Skin of body (tissue), 3 donors: ENCODE data around the gene ZSCAN10. TPM values are rescaled to one million over a fixed set of nuclear protein-coding genes. Genes with fewer than 3 reads are reported as not detected.
A peak's percentile ranks its signal among the peaks of the same experiment; 100 is the strongest.

Experiments
- DNase-seq: peaks from one replicate; lab custom pipeline; 2025; lab: John Stamatoyannopoulos, UW
- small RNA-seq: library from RNA; depleted of rRNA; stranded (forward); fragments of <200 nt; gene quantifications from one replicate; pipeline ENCODE3, GENCODE V24; 2014; ENCODE audit warnings: low replicate concordance
- total RNA-seq: library from RNA; depleted of rRNA; stranded (reverse); fragments of >200 nt; gene quantifications from one replicate; pipeline ENCODE4 v1.2.3, GENCODE V29; 2014

ZSCAN10 gene
- total RNA-seq, 1 donor from 2014 or later, result not detected

DNA sequence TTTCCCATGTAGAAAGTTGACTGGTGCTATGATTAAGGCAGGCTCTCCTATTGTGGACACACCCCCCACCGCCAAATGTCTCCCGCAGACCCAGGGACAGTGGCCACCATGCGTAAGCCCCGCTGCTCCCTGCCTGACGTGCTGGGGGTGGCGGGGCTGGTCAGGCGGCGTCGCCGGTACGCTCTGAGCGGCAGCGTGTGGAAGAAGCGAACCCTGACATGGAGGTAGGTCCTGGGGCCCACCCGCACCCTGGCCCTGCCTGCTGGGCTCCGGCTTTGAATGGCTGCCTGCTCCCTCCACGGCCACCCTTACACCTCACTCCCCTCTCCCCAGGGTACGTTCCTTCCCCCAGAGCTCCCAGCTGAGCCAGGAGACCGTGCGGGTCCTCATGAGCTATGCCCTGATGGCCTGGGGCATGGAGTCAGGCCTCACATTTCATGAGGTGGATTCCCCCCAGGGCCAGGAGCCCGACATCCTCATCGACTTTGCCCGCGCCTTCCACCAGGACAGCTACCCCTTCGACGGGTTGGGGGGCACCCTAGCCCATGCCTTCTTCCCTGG, 49.1 kb downstream of the ZSCAN10 start:
- DNase-seq, result no peak

DNA sequence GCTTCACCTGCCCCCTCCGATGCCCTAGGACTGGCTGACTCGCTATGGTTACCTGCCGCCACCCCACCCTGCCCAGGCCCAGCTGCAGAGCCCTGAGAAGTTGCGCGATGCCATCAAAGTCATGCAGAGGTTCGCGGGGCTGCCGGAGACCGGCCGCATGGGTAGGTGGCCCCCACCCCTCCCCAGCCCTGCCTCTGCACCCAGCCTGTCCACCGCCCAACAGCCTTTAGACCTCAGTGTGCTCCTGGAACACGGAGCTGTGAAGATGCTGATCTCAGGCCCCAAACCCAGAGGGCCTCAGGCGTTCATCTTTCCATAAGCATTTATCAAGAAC, 51.7 kb downstream of the ZSCAN10 start:
- DNase-seq, result no peak

DNA sequence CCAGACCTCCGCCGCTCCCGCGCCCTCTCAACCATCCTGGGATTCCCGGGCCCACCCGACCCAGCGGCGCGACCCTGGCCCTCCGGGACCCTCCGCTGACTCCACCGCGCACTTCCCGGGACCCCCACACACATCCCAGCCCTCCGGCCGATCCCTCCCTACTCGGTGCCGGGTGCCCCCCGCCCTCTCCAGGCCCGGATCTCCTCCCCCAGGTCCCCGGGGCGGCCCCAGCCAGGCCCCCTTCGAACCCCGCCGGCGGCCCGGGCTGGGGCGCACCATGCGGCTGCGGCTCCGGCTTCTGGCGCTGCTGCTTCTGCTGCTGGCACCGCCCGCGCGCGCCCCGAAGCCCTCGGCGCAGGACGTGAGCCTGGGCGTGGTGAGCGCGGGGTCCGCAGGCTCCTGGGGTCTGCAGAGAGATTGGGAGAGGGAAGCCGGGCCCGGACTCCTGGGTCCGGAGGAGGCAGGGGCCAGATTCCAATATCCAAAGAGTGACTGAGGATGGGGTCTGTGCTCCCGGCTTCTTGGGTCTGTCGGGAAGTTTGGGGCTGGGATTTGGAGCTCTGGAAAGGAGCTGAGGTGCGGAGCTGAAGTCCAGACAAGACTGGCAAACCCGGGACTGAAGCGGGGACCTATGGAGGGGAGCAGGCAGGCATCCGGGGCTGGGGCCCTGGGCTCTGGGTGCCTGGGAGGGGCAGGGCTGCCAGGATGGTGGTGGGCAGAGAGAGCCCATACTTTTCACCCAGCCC, 52.3 kb downstream of the ZSCAN10 start:
- DNase-seq, result no peak

DNA sequence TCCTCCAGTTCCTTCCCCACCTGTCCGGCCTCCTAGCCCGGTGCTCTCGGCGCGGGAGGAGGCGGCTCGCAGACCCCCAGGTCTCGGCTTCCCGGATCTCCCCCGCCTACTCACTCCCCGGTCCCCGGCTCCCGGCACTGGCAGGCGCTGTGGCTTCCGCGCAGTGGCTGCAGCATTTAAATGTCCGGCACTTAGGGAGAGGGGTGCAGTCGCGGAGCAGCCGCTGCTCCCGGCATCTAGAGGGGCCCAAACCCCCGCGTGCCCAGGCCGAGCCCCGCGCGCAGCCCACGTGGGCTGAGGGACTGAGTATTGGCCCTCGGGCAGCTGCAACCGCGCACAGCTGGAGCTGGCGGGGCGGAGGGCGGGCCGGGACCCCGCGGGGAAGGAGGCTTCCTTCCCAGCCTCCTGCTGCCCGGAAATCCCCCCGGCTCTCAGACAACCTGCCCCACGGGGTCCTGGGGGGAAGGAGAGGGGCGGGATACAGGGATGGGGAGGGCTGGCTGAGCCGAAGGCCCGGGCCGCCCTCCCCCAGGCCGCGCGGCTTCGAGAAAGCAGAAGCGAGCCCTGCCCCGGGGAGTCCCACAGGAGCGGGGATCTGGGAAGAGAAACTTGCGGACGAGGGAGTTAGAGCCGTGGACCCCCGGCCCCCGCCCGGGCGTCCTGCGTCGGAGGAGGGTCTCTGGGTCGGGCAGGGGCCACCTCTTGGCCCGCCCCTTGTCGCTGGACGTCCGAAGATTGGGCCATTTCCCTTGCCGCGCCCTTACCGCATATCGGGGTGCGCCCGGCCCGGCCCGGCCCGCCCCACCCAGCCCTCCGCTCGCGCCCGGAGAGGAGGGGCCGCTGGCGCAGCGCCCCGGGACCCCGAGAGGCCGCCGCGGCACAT, 53.1 kb downstream of the ZSCAN10 start, which contains the start of gene MMP25:
Gene MMP25, plus strand, starts transcription at position 804 of the 883 bp plus-strand sequence. CDS start 357 bp downstream, outside the sequence.
- DNase-seq, result no peak

DNA sequence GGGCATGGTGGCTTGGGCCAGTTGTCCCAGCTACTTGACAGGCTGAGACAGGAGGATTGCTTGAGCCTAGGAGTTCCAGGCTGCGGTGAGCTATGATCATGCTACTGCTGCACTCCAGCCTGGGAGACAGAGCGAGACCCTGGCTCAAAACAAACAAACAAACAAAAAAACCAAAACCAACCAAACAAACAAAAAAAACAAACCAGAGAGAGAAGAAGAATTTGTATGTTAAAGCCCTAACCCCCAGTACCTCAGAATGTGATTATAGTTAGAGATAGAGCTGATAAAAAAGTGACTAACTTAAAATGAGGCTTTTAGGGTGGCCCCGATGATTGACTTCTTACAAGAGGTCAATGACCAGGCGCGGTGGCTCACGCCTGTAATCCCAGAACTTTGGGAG, 54.4 kb downstream of the ZSCAN10 start:
- no peak for DNase-seq

DNA sequence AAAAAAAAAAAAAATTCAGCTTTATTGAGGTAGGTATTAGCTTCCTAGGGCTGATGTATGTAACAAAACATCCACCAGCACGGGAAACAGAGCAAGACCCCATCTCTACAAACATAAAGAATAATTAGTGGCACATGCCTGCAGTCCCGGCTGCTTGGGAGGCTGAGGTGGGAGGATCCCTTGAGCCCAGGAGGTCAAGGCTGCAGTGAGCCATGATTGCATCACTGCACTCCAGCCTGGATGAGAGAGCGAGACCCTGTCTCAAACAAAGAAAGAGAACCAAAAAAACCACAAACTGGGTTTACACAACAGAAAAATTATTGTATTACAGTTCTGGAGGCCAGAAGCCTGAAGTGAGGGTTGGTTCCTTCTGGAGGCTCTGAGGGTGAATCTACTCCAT, 56.7 kb downstream of the ZSCAN10 start:
- no peak for DNase-seq

DNA sequence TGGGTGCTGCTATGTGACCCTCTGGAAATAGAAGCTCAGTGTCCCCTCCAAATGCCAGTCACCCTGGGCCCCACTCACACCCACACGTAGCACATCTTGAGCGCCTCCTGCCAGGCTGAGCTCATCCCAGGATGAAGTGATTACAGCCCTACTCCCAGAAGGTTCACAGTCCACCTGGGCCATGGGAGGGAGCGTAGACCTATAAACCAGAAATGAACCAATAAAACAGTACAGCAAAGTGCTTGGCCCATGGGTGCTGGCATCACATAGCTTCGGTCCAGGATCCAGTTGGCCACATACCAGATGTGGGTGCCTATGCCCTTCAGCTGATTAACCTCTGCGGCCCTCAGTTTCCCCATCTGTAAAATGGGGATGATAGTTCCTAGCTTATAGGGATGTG, 60.2 kb downstream of the ZSCAN10 start:
- DNase-seq, result no peak

Small RNA genes lying within 50 kb of the gene (small RNA-seq; reads per million reads assigned to genes)
- gene RNU1-22P, result 0.24 reads per million, percentile 10 among the genes with 10 or more reads in this experiment

Other genes with a start within 250 kb of the ZSCAN10 start
- 4.6 TPM for gene PRSS22, start 241.1 kb downstream of the ZSCAN10 start, total RNA-seq
- 17.4 TPM for gene FLYWCH2, start 216.1 kb downstream of the ZSCAN10 start, total RNA-seq
- gene FLYWCH1, start 187.4 kb downstream of the ZSCAN10 start, total RNA-seq, result 10.9 TPM
- 18.8 TPM for gene KREMEN2, start 135.0 kb downstream of the ZSCAN10 start, total RNA-seq
- gene PAQR4, start 129.9 kb downstream of the ZSCAN10 start, total RNA-seq, result 7.0 TPM
- gene PKMYT1, start 118.8 kb downstream of the ZSCAN10 start, total RNA-seq, result 3.6 TPM
- gene CLDN9, start 86.4 kb downstream of the ZSCAN10 start, total RNA-seq, result 0.39 TPM
- gene CLDN6, start 81.1 kb downstream of the ZSCAN10 start, total RNA-seq, result 0.59 TPM
- gene TNFRSF12A, start 78.9 kb downstream of the ZSCAN10 start, total RNA-seq, result 41.0 TPM
- 15.4 TPM for gene HCFC1R1, start 75.4 kb downstream of the ZSCAN10 start, total RNA-seq
- 13.7 TPM for gene THOC6, start 75.3 kb downstream of the ZSCAN10 start, total RNA-seq
- 10.9 TPM for gene BICDL2, start 62.4 kb downstream of the ZSCAN10 start, total RNA-seq
- gene MMP25, start 52.7 kb downstream of the ZSCAN10 start, total RNA-seq, result 0.99 TPM
- 26.5 TPM for gene IL32, start 33.7 kb downstream of the ZSCAN10 start, total RNA-seq
- gene ZNF205, start 13.3 kb upstream of the ZSCAN10 start, total RNA-seq, result 6.1 TPM
- gene ZNF213, start 35.7 kb upstream of the ZSCAN10 start, total RNA-seq, result 4.0 TPM
- gene OR1F1, start 88.9 kb upstream of the ZSCAN10 start, total RNA-seq, result not detected
- gene ZNF200, start 135.9 kb upstream of the ZSCAN10 start, total RNA-seq, result 5.6 TPM
- 1.8 TPM for gene MEFV, start 157.3 kb upstream of the ZSCAN10 start, total RNA-seq
- 35.3 TPM for gene ZNF263, start 184.2 kb upstream of the ZSCAN10 start, total RNA-seq
- 10.3 TPM for gene TIGD7, start 206.1 kb upstream of the ZSCAN10 start, total RNA-seq
- 21.4 TPM for gene ZNF75A, start 206.2 kb upstream of the ZSCAN10 start, total RNA-seq